NB4 (cell line): Measurements from ENCODE around the gene CEACAM21.

ENCODE experiments used
- DNase-seq: peaks from one replicate; pipeline ENCODE4 v3.0.0; 2010; ENCODE audit warnings: low read depth
- H3K4me3 ChIP-seq: one replicate; pipeline ENCODE4 v1.5.1; 2011; ENCODE audit warnings: mild to moderate bottlenecking, low read depth, low read length, moderate library complexity
- CTCF ChIP-seq: IDR thresholded peaks from one replicate; pipeline ENCODE4 v1.5.1; 2012; ENCODE audit warnings: low read depth, low read length
- MAX ChIP-seq: IDR thresholded peaks from 2 replicates; pipeline ENCODE4 v1.6.1; 2011; ENCODE audit warnings: low read depth, low read length
- MYC ChIP-seq: IDR thresholded peaks from 2 replicates; pipeline ENCODE4 v1.6.1; 2011; ENCODE audit warnings: low read depth, low read length
- POLR2A ChIP-seq: IDR thresholded peaks from 2 replicates; pipeline ENCODE4 v1.6.1; 2011; ENCODE audit warnings: mild to moderate bottlenecking; ENCODE audit not compliant: insufficient read length; ENCODE audit errors: extremely low read depth

CEACAM21 gene

GRCh38 chr19:41621654-41622053 is 45.7 kb downstream of the CEACAM21 start:
- no peak overlapping the region for H3K4me3 ChIP-seq
- peak; percentile 53 for DNase-seq
- TF ChIP-seq CTCF (no peak), MAX (no peak), POLR2A (no peak), MYC (no peak)

- no peak overlapping the region for H3K4me3 ChIP-seq
- TF ChIP-seq POLR2A (no peak), MYC (no peak), CTCF (no peak), MAX (no peak)
- DNase-seq, result no peak
Observed at GRCh38 chr19:41623360-41623759, 47.4 kb downstream of the CEACAM21 start.

GRCh38 chr19:41624515-41624914 is 48.5 kb downstream of the CEACAM21 start:
- no peak overlapping the region for H3K4me3 ChIP-seq
- TF ChIP-seq POLR2A (no peak), CTCF (no peak), MAX (no peak), MYC (no peak)
- DNase-seq, result no peak

GRCh38 chr19:41624937-41625336 is 49.0 kb downstream of the CEACAM21 start:
- DNase-seq, result no peak
- no peak overlapping the region for H3K4me3 ChIP-seq
- TF ChIP-seq CTCF (no peak), POLR2A (no peak), MAX (no peak), MYC (no peak)

- DNase-seq, result no peak
- TF ChIP-seq POLR2A (no peak), CTCF (no peak), MAX (no peak), MYC (no peak)
Observed at GRCh38 chr19:41626278-41626677, 50.3 kb downstream of the CEACAM21 start.

GRCh38 chr19:41626877-41627276 is 50.9 kb downstream of the CEACAM21 start, which contains the start of gene CEACAM4:
Gene CEACAM4 (minus strand): TSS chr19:41627074. CDS start chr19:41626963, 111 bp downstream.
- TF ChIP-seq POLR2A (no peak), MAX (no peak), MYC (no peak), CTCF (no peak)
- H3K4me3 ChIP-seq, result no peak within 1 kb of the TSS
- peak; percentile 35 for DNase-seq

More at GRCh38 chr19:41626278-41626677, 50.3 kb downstream of the CEACAM21 start:
- no peak overlapping the region for H3K4me3 ChIP-seq
